GM12892 (cell line): ENCODE data around the gene GTF2H2C_2.
"Not testable (repeated sequence)": the region's sequence is repeated elsewhere in the genome, so short reads cannot be mapped to it uniquely, and the experiment has no call there.

Experiments
- POLR2A ChIP-seq: IDR thresholded peaks from 2 replicates; pipeline ENCODE4 v1.6.1; 2011; ENCODE audit warnings: low read depth, low read length, control low read depth
- POLR2AphosphoS5 ChIP-seq: IDR thresholded peaks from 2 replicates; pipeline ENCODE4 v1.6.1; 2011; ENCODE audit warnings: low read depth, low read length, control low read depth

DNA sequence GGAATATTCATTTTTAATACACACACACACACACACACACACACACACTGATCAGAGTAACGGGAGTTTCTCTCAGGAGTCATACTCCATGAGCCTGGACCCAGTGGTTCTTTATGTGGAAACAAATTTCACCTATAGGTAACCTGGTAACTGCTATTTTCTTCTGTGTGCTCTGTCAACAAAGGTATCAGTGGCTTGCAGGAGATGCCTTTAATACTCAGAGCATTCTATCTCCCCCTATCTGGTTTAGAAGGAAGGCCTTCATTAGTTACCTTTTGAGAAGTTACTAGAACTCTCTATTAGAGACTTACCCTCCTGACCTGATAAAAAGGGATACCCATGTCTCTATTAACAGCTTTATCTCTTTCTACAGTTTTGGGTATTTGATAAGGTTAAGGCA lies 34.4 kb downstream of the GTF2H2C_2 start:
- TF ChIP-seq POLR2A, POLR2AphosphoS5: not testable (repeated sequence)
